Colonic mucosa (tissue), 4 donors: ENCODE results near the gene TNS3. TPM values are rescaled to one million over a fixed set of nuclear protein-coding genes. Genes with fewer than 3 reads are reported as not detected.

Experiments
- DNase-seq: peaks from one replicate; pipeline ENCODE4 v3.0.0-alpha.2; 2020
- H3K27ac ChIP-seq: fragments of 200-600 bp; one replicate; pipeline ENCODE4 v1.8.0; 2021
- H3K27me3 ChIP-seq: fragments of 200-600 bp; one replicate; pipeline ENCODE4 v1.8.0; 2021
- H3K36me3 ChIP-seq: fragments of 200-600 bp; one replicate; pipeline ENCODE4 v1.8.0; 2021
- H3K4me1 ChIP-seq: fragments of 200-600 bp; one replicate; pipeline ENCODE4 v1.8.0; 2021; ENCODE audit warnings: mild to moderate bottlenecking
- H3K4me3 ChIP-seq: fragments of 200-600 bp; one replicate; pipeline ENCODE4 v1.8.0; 2021
- H3K9ac ChIP-seq, 2 donors: one replicate each; pipeline ENCODE4 v1.7.0; 2013; ENCODE audit warnings: control low read depth in 2 of 2, low read depth in 2 of 2, low read length in 2 of 2
- H3K9me3 ChIP-seq: fragments of 200-600 bp; one replicate; pipeline ENCODE4 v1.8.0; 2021
- CTCF ChIP-seq: fragments of 200-600 bp; IDR thresholded peaks from one replicate; pipeline ENCODE4 v1.8.0; 2022; ENCODE audit warnings: antibody characterized with exemption, mild to moderate bottlenecking
- intact Hi-C: fragments of 100-400 bp; cut with DNase I; formaldehyde crosslinking; loops from one replicate; pipeline ENCODE4 v1.14.1; 2022
- total RNA-seq, 2 donors: library from RNA; stranded (reverse); fragmentation: NEBNext Ultra II Directional in 1 of 2; extraction: Animal tissue kit (Norgen Biotek cat#: 25700) in 1 of 2; gene quantifications; one replicate each; pipeline ENCODE4 v1.2.1, GENCODE V29; 2021
- donor health status: healthy.
- donor health status: DM: no; HTN: no; CAD: no.
- donor health status: DM: no; HTN: no; CAD: no.

Gene TNS3
- total RNA-seq, 2 donors from 2014 or later, result 41.1 to 58.2 TPM

DNA sequence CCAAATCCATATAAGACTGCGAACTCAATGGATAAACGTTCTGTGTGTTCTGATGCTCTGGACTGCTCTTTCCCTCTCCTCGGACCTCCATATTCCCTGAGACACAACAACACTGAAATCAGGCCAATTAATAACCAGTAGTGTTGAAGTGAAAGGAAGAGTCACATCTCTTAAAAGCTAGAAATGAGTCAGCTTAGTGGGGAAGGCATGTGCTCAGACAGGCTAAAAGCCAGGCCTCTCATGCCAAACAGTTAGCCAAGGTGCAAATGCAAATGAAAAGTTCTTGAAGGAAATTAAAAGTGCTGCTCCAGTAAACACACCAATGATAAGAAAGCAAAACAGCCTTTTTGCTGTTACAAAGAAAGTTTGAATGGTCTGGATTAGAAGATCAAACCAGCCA lies 29.3 kb downstream of the TNS3 start:
- no peaks in the 10 kb centered on the region for H3K9me3 ChIP-seq
- no peak for DNase-seq
- H3K4me3 ChIP-seq, result no peak overlapping the region
- H3K9ac ChIP-seq, result no peak overlapping the region
- H3K27me3 ChIP-seq, result no peaks in the 10 kb centered on the region
- no peaks in the 10 kb centered on the region for H3K36me3 ChIP-seq
- H3K27ac ChIP-seq, result no peak overlapping the region
- no peaks in the 10 kb centered on the region for H3K4me1 ChIP-seq
- intact Hi-C loops, result no loop called here
- TF ChIP-seq CTCF, result no peak

DNA sequence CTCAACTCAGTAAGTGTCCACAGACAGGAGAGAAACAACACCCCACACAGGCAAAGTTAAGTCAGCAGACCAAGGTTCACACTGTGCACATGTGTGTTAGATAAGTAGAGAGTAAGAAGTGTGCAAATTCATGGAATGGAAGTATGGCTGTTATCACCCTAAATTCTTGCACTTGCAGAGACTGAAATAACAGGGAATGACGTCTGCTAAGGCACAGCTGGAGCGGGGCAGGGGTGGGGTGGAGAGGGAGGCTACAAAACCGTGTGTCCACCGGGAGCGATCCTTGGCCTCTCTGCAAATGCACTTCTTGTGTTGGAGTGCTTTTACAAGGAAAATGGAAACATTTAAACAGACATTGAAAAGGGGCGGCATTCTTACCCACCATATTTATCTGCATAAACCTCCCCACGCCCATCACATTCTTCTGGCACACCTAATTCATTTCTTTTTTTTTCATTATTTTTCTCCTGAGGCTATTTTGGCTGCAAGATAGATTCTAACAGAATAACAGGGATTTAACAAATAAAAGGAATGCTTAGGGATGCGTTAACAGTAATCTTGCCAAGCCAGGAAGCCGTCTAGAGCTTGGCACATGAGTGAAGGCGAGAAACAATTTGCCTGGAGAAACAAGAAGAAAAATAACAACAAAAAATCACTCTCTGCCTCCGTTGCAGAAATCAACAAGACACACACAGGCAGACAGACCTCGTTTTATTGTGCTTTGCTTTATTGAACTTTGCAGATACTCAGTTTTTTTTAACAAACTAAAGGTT lies 30.1 kb downstream of the TNS3 start:
- H3K27ac ChIP-seq, result no peak overlapping the region
- TF ChIP-seq CTCF, result no peak
- H3K9ac ChIP-seq, result no peak overlapping the region
- no peaks in the 10 kb centered on the region for H3K4me1 ChIP-seq
- no peak for DNase-seq
- intact Hi-C loops, result no loop called here
- H3K4me3 ChIP-seq, result no peak overlapping the region
- H3K9me3 ChIP-seq, result no peaks in the 10 kb centered on the region
- no peaks in the 10 kb centered on the region for H3K27me3 ChIP-seq
- no peaks in the 10 kb centered on the region for H3K36me3 ChIP-seq

GRCh38 chr7:47550788-47551470 lies 31.0 kb downstream of the TNS3 start:
- H3K4me3 ChIP-seq, result no peak overlapping the region
- no peak for DNase-seq
- H3K36me3 ChIP-seq, result no peaks in the 10 kb centered on the region
- no peaks in the 10 kb centered on the region for H3K4me1 ChIP-seq
- H3K27ac ChIP-seq, result no peak overlapping the region
- TF ChIP-seq CTCF, result no peak
- no peaks in the 10 kb centered on the region for H3K27me3 ChIP-seq
- intact Hi-C loops, result no loop called here
- no peaks in the 10 kb centered on the region for H3K9me3 ChIP-seq
- no peak overlapping the region for H3K9ac ChIP-seq

- no peak overlapping the region for H3K4me3 ChIP-seq
- no peak for DNase-seq
- no peaks in the 10 kb centered on the region for H3K9me3 ChIP-seq
- intact Hi-C loops, result no loop called here
- H3K4me1 ChIP-seq, result no peaks in the 10 kb centered on the region
- no peaks in the 10 kb centered on the region for H3K36me3 ChIP-seq
- H3K27ac ChIP-seq, result no peak overlapping the region
- H3K27me3 ChIP-seq, result no peaks in the 10 kb centered on the region
- no peak for TF ChIP-seq CTCF
- no peak overlapping the region for H3K9ac ChIP-seq
These were observed 32.0 kb downstream of the TNS3 start for GRCh38 chr7:47549916-47550315.

DNA sequence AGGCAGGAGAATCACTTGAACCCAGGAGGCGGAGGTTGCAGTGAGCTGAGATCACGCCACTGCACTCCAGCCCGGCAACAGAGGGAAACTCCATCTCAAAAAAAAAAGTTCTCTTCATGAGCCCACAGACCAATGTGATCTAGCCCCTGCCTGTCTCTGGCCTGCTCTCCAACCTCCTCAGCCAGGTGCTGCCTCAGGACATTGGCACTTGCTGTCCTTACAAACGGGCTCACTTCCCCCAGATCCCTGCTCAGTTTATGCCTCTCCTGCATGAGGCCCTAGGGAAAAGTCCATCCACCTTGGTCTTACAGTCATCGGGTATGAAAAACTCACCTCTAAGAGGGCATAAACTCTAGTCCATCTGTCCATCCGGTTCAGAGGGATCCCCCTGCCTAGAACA lies 32.5 kb downstream of the TNS3 start:
- DNase-seq, result no peak

More for the DNA sequence above, 32.5 kb downstream of the TNS3 start:
- no peak overlapping the region for H3K4me3 ChIP-seq
- H3K36me3 ChIP-seq, result no peaks in the 10 kb centered on the region
- no peak for TF ChIP-seq CTCF
- no peaks in the 10 kb centered on the region for H3K9me3 ChIP-seq
- H3K27me3 ChIP-seq, result no peaks in the 10 kb centered on the region
- H3K27ac ChIP-seq, result no peak overlapping the region
- no peak overlapping the region for H3K9ac ChIP-seq
- no peaks in the 10 kb centered on the region for H3K4me1 ChIP-seq
- intact Hi-C loops, result no loop called here
